ENCODE results near the gene PPP3CA. TPM values are rescaled to one million over a fixed set of nuclear protein-coding genes. Genes with fewer than 3 reads are reported as not detected.
A peak's percentile ranks its signal among the peaks of the same experiment; 100 is the strongest.

The PPP3CA gene
- total RNA-seq, 1 experiment from 2014 or later, result 31.0 TPM

DNA sequence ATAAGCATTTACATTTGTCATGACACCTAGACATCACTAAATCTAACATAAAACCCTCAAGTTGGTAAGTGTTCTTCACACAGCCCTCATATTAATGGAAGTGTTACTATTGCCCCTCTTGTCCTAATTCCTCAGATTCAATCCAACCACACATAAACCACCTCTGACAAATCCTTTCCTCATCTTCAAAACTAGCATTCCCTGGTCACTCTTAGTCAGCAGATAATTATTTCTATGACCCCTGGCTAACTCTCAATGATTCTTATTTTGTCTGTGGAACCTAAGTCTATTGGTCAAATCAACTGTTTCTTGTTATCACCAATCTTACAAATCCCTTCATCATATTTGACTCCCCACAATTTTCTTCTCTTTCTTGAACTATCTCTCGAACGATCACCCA is 168.6 kb downstream of the PPP3CA start:
- no peaks in the 10 kb centered on the region for H3K27me3 ChIP-seq (ENCODE audit: control insufficient read depth, insufficient read depth, low read length)
- H3K4me3 ChIP-seq (ENCODE audit: low read depth in 2 of 2, low read length in 2 of 2), result no peak overlapping the region
- in situ Hi-C loops (cut with HindIII; ENCODE audit: low pct_unique_long_range_greater_than_20kb, low sequenced_read_pairs), result no loop called here
- intact Hi-C loops (cut with micrococcal nuclease; ENCODE audit: unreplicated experiment), result no loop called here
- TF ChIP-seq POLR2AphosphoS5 (IDR thresholded peaks at IDR 0.05; ENCODE audit: low read depth, low read length) (no peak), SIN3A (IDR thresholded peaks at IDR 0.05; ENCODE audit: borderline replicate concordance, insufficient read depth, low read depth, low read length) (no peak), TCF7L2 (IDR thresholded peaks at IDR 0.05; ENCODE audit: low read depth, low read length) (no peak)
- TF ChIP-seq, protein P1, sequence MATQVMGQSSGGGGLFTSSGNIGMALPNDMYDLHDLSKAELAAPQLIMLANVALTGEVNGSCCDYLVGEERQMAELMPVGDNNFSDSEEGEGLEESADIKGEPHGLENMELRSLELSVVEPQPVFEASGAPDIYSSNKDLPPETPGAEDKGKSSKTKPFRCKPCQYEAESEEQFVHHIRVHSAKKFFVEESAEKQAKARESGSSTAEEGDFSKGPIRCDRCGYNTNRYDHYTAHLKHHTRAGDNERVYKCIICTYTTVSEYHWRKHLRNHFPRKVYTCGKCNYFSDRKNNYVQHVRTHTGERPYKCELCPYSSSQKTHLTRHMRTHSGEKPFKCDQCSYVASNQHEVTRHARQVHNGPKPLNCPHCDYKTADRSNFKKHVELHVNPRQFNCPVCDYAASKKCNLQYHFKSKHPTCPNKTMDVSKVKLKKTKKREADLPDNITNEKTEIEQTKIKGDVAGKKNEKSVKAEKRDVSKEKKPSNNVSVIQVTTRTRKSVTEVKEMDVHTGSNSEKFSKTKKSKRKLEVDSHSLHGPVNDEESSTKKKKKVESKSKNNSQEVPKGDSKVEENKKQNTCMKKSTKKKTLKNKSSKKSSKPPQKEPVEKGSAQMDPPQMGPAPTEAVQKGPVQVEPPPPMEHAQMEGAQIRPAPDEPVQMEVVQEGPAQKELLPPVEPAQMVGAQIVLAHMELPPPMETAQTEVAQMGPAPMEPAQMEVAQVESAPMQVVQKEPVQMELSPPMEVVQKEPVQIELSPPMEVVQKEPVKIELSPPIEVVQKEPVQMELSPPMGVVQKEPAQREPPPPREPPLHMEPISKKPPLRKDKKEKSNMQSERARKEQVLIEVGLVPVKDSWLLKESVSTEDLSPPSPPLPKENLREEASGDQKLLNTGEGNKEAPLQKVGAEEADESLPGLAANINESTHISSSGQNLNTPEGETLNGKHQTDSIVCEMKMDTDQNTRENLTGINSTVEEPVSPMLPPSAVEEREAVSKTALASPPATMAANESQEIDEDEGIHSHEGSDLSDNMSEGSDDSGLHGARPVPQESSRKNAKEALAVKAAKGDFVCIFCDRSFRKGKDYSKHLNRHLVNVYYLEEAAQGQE (IDR thresholded peaks at IDR 0.05; ENCODE audit: insufficient read depth in 1 of 2, low read depth in 2 of 2, low read length in 1 of 2), result no peak
- TF ChIP-seq, protein P2, sequence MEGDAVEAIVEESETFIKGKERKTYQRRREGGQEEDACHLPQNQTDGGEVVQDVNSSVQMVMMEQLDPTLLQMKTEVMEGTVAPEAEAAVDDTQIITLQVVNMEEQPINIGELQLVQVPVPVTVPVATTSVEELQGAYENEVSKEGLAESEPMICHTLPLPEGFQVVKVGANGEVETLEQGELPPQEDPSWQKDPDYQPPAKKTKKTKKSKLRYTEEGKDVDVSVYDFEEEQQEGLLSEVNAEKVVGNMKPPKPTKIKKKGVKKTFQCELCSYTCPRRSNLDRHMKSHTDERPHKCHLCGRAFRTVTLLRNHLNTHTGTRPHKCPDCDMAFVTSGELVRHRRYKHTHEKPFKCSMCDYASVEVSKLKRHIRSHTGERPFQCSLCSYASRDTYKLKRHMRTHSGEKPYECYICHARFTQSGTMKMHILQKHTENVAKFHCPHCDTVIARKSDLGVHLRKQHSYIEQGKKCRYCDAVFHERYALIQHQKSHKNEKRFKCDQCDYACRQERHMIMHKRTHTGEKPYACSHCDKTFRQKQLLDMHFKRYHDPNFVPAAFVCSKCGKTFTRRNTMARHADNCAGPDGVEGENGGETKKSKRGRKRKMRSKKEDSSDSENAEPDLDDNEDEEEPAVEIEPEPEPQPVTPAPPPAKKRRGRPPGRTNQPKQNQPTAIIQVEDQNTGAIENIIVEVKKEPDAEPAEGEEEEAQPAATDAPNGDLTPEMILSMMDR (IDR thresholded peaks at IDR 0.05), result no peak
- ChIA-PET CTCF (no interaction called here), POLR2A (no interaction called here)
- H3K36me3 ChIP-seq (ENCODE audit: control insufficient read depth, insufficient read depth, low read length), result no peaks in the 10 kb centered on the region
- no peak for DNase-seq (ENCODE audit: low read depth, low spot score)
- no peaks in the 10 kb centered on the region for H3K9me3 ChIP-seq (ENCODE audit: control insufficient read depth, insufficient read depth, low read depth, low read length)
- H3K4me1 ChIP-seq (ENCODE audit: control insufficient read depth, insufficient read depth, low read length), result no peaks in the 10 kb centered on the region
- TSS peak; percentile 30 for BruUV-seq (replicated peaks)
- no peak overlapping the region for H3K27ac ChIP-seq (ENCODE audit: low read length)
- no peak for ATAC-seq

DNA sequence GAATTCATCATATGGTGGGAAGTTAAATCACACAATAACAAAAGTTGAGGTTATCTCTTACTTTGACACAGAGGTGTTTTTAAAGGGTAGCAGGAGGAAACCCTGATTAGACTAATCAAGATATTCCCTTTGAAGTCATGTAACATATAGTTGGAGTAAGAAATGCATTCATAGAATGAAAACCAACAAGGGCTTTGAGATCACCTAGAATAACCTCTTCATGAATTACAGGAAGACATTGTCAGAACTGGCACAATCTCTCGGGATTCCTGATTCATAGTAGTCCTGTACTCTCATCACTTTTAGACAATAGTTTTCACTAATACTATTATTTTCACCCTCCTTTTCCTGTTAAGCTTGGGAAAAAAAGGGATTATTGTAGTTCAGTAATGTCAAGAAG is 170.2 kb downstream of the PPP3CA start:
- TF ChIP-seq TCF7L2 (IDR thresholded peaks at IDR 0.05; ENCODE audit: low read depth, low read length) (no peak), POLR2AphosphoS5 (IDR thresholded peaks at IDR 0.05; ENCODE audit: low read depth, low read length) (no peak), SIN3A (IDR thresholded peaks at IDR 0.05; ENCODE audit: borderline replicate concordance, insufficient read depth, low read depth, low read length) (no peak)
- TF ChIP-seq, protein P1 (IDR thresholded peaks at IDR 0.05; ENCODE audit: insufficient read depth in 1 of 2, low read depth in 2 of 2, low read length in 1 of 2), result no peak
- TF ChIP-seq, protein P2 (IDR thresholded peaks at IDR 0.05), result no peak
- in situ Hi-C loops (cut with HindIII; ENCODE audit: low pct_unique_long_range_greater_than_20kb, low sequenced_read_pairs) (no loop called here), intact Hi-C loops (cut with micrococcal nuclease; ENCODE audit: unreplicated experiment) (no loop called here)
- no peaks in the 10 kb centered on the region for H3K4me1 ChIP-seq (ENCODE audit: control insufficient read depth, insufficient read depth, low read length)
- ATAC-seq (no peak), DNase-seq (ENCODE audit: low read depth, low spot score) (no peak)
- H3K27me3 ChIP-seq (ENCODE audit: control insufficient read depth, insufficient read depth, low read length), result no peaks in the 10 kb centered on the region
- BruUV-seq (replicated peaks), result no TSS peak
- no peaks in the 10 kb centered on the region for H3K9me3 ChIP-seq (ENCODE audit: control insufficient read depth, insufficient read depth, low read depth, low read length)
- ChIA-PET POLR2A (no interaction called here), CTCF (no interaction called here)
- no peak overlapping the region for H3K4me3 ChIP-seq (ENCODE audit: low read depth in 2 of 2, low read length in 2 of 2)
- H3K27ac ChIP-seq (ENCODE audit: low read length), result no peak overlapping the region
- no peaks in the 10 kb centered on the region for H3K36me3 ChIP-seq (ENCODE audit: control insufficient read depth, insufficient read depth, low read length)
